ENCODE data around the gene CRACDL.

Gene CRACDL, protein sequence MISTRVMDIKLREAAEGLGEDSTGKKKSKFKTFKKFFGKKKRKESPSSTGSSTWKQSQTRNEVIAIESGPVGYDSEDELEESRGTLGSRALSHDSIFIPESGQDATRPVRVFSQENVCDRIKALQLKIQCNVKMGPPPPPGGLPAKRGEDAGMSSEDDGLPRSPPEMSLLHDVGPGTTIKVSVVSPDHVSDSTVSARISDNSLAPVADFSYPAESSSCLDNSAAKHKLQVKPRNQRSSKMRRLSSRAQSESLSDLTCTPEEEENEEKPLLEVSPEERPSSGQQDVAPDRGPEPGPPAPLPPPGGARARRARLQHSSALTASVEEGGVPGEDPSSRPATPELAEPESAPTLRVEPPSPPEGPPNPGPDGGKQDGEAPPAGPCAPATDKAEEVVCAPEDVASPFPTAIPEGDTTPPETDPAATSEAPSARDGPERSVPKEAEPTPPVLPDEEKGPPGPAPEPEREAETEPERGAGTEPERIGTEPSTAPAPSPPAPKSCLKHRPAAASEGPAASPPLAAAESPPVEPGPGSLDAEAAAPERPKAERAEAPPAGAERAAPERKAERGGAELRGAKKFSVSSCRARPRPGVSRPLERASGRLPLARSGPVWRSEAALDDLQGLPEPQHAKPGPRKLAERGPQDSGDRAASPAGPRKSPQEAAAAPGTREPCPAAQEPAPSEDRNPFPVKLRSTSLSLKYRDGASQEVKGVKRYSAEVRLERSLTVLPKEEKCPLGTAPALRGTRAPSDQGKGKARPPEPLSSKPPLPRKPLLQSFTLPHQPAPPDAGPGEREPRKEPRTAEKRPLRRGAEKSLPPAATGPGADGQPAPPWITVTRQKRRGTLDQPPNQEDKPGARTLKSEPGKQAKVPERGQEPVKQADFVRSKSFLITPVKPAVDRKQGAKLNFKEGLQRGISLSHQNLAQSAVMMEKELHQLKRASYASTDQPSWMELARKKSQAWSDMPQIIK

DNA sequence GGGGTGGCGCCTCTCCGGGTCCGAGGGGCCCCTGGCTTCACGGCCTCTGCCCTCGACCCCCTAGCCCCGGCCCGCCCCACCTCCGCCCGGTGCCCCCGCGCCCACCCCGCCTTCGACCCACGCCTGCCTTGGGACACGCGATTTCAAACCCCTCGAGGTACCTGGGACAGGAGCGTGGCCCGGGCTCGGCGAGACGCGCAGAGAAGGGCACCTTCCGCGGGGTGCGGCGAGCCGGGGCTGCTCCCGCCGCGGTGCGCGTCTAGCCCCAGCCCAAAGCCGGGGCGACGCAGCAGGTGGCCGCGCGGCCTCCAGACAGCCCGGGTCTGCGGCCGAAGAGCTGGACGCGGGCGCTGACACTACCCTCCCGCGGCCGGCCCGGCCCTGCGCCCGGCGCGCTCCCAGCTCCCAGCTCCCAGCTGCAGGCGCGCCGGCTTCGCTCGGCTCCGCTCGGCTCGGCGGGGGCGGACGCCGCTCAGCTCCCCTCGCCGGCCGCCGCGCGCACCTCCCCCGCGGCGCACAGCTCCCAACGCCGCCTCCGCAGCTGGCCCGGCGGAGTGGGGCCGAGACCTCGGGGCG, at the start of gene CRACDL:
Gene CRACDL (minus strand): TSS at position 449 of the 576 bp plus-strand sequence. CDS start 89,425 bp downstream, outside the sequence.
- DNase-seq = peak; percentile 54 to 76 (median 60)

DNA sequence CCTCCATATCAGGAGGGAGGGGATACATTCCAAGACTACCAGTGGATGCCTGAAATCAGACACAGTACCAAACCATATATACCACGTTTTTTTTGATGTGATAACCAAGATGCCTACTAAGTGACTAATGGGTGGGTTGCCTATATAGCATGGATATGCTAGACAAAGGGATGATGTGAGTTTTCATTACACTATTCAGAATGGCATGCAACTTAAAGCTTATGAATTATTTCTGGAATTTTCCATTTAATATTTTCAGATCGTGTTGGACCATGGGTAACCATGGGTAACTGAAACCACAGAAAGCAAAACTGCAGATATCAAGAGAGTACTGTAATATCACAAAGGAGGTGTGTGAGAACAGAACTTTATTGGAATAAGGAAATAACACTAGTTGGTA, 39.6 kb upstream of the CRACDL start:
- no peak for DNase-seq

DNA sequence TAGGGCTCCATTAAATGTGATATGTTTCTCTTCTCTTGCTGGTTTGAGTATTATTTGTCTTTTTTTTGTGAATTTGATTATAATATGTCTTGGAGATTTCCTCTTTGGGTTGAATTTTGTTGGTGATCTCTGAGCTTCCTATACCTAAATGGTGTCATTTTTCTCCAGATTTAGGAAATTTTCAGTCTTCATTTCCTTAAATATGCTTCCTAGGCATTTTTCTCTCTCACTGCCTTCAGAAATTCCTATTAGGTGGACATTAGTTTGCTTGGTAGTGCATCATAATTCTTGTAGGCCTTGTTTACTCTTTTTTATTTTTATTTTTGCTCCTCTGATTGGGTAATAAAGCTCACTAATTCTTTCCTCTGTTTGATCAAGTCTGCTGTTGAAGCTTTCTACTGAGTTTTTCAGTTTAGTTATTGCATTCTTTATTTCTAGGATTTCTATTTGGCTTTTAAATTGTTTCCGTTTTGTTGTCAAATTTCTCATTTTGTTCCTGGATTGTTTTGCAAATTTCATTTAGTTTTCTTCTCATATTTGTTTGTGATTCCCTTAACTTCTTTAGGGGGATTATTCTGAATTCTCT, 36.6 kb upstream of the CRACDL start:
- DNase-seq = no peak

DNA sequence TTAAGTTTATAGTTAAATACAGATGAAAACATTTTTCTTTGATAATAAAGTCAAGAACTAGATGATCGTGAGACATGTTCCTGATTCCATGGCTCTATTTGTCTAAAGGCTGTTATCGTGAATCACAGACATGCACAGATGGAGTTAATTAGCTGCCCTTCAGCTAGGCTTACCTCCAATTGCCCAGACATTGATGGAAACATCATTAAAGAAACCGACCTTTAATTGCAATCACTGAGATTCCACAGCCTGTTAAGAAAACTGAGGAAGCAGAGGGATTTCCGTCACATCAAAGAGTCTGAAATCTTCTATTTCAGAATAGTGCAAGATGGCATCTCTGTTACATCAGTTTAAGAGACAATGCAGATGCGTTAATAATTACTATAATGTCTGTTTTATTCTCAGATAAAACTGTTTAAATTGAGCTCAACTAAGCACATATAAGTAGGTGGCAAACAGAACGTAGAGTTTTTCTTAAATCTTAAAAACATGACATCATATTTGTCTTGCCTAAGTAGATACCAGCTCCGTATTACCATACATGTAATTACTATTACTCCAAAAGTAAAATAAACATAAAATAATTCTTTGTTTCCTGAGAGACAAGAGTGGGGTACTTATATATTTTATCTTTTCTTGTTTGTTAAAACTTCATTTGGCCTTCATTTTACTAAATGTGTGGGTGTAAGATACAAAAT, 23.9 kb upstream of the CRACDL start:
- peak in 1 of 3 experiments; percentile 8 for DNase-seq

DNA sequence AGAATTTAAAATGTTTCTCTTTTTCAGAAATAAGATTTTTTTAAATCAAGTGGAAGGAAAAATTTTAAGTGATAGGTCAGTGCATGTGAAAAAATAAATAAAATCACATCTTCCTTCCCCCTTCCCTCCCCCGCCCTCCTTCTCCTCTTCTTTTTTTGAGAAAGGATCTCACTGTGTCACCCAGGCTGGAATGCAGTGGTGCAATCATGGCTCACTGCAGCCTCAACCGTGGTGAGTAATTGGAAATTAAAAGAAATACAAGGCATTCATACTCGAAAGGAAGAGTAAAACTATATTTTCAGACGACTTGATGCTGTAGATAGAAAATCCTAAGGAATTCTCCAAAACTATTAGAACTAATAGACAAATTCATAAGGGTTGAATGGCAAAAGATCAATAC, 16.9 kb upstream of the CRACDL start:
- DNase-seq = no peak

DNA sequence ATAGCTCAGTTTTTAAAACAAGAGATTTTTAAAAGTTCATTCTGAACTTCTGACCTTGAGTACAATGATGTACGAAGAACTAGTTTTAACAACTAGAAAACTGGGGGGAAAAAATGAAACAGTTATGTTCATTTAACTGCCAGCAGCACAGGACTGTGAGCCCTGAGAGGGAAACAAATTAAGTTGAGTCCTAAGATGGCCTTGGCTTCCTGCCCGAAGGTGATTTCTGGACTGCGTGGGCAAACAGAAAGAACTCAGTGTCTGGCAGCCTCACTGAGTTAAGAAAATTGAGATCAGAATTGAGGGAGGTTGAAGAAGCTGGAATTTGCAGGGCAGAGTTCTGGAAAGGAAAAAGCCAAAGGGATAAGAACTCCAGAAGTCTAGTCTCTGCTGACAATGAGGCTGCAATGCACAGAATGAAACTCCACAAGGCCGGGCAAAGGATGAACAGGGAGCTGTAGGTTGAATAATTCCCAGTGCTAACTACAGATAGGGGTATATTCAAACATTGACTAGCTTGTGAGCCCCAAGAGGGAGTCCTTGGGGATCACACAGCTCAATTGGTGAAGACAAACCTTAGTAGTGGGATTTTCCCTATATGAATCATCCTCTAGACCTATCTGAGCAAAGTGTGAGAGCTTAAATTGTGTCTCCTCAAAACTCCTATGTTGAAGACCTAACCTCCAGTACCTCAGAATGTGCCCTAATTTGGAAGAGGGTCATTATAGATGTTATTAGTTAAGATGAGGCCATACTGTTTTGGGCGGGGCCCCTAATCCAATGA, 13.1 kb upstream of the CRACDL start:
- peak in 1 of 3 experiments; percentile 15 for DNase-seq

DNA sequence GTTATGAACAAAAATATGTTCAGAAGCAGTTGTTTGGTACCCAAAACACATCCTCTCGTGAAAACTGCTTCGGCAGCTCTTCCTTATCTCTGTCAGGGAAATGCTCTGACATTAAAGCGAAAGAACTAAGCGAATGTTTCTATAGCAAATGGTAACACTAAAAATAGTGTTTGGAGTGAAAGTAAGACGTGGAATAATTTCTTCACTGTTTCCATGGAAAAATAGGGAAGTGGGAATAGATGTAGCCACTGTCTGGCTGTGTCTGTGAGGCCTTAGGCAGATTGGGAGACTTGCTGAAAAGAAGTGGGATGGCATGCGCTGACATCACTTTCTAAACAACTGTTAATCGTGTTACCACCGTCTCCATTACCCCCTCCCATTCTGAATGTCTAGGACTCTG, 11.5 kb upstream of the CRACDL start:
- DNase-seq = no peak

DNA sequence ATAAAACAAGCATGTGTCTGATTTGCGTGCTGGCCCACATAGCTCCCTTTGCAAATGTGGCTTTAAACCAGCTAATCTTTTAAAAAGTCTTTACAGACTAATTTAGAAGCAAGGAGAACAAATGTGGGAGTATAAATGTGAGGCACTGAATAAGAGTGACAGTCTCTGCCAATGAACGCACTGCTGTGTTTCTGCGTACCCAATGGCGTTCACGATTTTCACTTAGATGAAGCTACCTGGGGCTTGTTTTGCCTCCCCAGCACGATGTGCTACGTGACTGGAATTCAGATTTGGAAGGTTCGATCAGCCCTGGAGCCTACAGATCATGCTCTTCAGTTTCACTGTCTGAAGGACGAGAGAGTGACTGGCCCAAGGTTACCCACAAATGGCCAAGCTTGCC, 10.8 kb upstream of the CRACDL start:
- no peak for DNase-seq

DNA sequence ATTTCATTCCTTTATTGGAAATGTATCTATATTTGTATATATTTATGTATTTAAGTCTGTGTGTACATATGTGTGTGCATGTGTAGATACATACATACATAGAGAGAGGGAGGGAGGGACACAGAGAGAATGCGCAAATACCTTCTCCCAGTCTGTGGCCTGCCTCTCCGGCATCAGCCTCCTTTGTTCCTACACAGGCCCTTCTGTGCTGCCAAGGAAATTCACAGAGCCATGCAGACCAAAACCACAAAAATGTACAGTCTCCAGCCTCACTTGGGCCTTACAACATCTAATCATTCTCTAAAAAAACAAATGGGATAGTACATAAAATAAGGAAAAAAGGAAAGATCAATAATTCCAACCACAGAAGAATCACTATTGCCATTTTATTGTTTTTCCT, 8.8 kb upstream of the CRACDL start:
- no peak for DNase-seq

DNA sequence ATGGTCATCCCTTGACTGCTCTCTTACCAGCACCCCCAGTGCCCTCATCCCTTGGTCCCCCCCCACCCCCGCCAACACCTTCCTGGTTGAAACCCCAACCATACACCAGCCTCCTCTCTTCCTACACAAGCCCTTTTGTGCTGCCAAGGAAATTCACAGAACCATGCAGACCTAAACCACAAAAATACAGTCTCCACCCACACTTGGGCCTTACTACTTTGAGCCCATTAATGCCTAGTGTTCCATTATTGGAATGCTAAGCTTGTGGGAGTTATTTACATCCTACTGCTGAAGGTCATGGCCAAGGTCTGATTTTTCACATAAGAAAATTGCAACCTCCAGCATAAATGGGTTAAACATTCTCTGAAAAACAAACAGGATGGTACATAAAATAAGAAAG, 4.1 kb upstream of the CRACDL start:
- DNase-seq = no peak

DNA sequence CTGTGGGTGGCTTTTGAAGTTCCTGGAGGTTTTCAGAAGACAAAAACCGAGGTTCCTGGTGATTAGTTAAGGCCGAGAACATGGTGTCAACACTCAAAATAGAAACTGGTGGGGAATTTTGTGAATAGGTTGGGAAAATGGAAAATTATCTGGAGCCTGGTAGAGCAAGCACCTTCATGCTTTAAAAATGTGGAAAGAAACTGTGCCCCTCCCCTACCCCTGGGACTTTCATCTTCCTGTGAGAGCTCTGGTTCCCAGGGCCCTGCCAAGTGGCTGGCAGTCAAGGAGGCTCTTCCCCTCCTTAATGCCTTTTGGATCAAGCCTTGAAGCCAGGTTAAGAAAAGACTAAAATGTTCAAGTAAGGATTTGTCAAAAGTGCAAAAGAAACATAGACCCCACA, 1.9 kb upstream of the CRACDL start:
- no peak for DNase-seq

DNA sequence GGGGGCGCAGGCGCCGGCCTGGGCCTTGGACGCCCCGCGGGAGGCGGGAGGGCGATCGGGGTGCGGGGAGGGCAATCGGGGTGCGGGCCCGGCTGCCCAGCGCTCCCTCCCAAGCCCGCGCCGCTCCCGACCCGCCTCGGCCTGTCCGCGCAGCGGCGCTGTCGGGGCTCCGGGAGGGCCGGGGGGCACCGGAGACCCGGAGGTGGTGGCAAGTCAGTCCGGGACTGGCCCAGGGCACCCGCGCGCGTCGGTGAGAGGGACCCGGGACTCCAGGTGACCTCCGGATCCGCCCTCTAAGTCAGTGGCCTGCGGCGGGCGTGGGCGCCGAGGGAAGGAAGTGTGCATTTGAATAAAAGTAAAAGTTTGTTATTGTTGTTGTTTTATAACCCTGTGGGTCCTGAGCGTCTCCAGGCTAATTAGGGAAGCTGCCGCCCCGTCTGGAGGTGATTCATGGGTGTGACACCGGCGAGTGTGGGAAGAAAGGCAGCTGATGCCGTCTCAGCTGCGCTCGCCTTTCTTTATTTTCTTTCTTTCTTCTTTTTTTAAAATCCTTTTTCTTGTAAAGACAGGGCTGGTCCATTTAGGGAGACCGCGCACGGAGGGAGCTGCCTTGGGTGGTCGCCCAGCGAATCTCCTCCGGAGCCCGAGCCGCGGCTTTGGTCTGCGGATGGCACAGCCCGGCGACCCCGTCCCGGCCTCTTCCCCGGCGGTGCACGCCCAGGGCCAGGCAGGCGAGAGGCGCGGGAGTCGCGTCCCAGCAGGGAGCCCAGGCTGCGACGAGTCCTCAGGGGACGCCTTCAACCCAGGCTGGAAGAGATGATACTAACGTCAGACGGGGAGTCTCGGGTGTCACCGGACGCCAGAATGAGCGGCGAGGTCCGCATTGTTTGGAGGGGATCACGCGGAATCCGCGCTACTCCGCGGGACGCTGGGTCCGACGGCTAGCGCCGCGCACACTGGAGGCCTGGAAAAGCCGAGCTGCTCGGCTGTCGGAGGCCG, 627 bp upstream of the CRACDL start:
- DNase-seq = peak; percentile 54 to 76 (median 55)

DNA sequence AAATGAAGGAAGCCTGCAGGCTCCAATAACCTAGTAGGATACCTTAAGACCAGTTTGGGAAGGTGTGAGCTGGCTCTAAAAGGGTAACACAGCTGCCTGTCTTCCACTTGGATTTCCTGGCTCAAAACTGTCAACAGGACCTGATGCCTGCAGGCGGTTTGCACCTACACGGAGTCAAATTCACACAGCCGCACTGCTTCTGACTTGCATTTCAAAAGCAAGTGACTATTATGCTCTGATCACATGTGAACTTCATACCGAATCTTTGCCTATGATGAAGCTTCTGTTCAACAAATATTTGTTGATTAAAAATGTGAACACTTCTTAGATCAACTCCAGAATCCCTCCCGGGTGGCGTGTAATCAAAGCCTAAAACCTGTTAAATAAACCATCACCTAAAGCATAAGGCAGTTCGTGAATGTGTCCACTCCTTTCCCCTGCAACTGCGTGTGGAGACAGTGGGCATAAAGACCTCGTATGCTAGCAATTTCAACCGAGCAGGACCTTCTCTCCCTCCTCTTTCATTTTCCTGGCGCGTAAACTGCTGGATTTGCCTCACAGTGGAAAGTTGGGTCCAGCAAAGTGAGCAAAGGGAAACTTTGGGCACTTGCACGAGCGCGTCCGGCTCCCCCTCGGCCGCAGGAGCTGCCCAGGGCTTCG, 784 bp downstream of the CRACDL start:
- DNase-seq = peak; percentile 44 to 81 (median 74)

DNA sequence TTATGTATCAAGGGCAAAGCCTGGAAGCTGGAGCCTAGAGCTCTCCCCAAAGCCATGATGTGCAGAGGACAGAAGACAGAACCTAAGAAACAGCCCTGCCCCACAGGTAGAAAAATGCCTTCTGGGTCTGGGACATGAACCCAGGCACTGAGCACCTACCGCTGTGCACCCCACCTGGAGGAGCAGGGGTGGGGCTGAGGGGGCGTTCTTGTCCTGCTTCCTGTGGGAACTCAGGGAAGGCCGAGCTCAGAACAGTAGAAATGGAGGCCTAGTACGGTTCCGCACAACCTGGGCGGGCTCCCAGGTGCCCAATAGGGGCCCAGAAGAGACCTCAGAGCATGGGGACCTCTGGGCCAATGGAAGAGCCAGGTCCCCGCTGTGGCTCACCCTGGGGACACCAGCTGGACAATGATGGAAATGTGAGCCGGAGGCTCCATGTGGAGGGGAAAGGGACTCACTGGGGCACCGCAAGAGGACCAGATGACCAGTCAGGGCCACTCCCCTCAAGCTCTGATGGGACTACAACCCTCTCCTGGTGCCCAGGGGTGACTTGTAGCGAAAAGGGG, 3.2 kb downstream of the CRACDL start:
- no peak for DNase-seq

DNA sequence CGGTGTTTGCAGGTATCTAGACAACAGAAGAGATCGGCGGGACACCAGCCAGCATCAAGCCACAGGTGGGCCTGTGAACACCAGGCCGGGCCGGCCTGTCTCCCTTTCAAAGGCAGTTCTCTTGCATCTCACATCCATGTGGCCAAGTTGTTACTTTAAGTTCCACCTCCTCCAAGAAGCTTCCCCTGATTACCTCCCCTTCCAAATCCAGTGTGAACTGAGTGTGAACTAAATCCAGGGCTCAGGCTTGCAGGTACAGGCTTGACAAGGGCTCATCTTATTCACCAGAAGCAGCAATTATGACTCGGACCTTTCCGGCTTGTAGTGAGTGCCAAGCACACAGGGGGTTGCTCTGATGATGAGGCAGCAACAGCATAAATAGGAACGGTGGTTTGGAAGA, 3.9 kb downstream of the CRACDL start:
- DNase-seq = peak in 2 of 3 experiments; percentile 8 to 39

DNA sequence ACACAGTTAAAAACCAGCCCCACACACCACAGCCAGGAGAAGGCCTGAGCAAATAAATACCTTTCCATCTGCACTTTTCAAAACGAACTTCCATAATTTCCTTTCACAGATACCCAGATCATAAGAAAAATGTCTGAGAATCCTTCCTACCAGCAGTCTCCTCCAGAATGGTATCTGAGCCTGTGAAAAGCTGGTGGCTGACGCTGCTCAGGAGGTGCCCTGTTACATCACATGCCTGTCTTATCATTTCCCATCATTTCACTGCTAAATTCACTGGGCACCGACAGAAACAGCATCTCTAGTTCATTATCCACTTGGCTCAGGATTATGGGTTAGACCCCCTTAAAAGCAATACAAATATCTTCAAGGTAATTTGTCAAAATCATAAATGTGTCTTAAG, 4.4 kb downstream of the CRACDL start:
- DNase-seq = no peak

DNA sequence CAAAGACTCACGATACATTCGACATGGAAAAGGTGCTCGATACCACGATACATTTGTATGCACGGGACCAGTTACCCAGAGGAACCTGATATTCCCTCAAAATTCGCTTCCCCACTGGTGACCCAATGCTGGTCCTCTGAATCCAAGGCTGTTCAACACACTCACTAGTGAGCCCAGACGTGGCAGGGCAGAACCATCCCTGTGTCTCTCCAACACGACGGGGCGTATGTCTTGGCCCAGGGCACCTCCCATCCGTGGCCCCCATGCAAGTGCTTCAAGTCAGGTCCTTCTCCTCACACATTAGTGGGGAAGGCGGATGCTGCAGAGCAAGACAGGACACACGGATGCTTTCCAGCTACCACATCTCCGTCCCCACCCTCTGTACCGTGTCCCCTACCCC, 6.1 kb downstream of the CRACDL start:
- no peak for DNase-seq

DNA sequence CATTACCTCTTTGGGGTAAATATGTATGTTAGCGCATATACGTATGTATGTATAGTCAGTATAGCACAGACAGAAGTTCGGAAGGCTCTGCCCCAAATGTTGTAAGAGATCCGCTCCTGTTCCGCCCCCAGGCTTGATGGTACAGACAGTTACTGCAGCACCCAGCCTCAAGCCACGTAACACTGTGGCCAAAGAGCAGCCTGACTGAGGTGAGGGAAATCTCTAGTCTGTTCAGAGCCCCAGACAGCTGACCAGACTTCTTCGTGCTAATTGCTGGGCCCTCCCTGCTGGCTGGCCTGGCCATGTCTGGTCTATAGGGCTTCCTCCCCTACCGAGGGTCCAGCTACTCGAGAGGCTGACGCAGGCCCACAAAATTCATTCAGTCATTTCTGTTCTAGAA, 7.8 kb downstream of the CRACDL start:
- no peak for DNase-seq

DNA sequence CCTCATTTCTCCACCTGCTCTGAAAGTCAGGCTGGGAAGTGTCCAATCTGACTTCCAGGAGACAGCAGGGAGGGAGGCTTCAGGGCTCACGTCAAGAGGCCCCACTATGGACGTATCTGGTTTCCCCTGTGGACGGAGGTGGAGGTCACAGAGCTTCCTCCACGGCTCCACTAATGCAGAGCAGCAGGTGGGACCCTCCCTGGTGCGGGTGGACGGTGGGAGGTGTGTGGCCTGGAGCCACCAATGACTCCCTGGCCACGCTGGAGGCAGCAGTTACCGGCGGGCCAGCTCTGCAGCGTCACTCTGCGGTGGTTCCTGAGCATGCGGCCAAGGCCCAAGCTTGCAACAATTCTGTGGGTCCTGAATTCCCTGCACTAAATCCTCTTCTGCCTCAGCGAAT, 9.0 kb downstream of the CRACDL start:
- no peak for DNase-seq
